SK-N-MC (cell line): ENCODE measurements around the gene GLI3.

Experiments used
- EZH2 ChIP-seq: fragments of 200-600 bp; sonication (generic); IDR thresholded peaks from one replicate; pipeline ENCODE4 v1.6.1; 2017; ENCODE audit warnings: antibody characterized with exemption
- FOXP2 ChIP-seq: optimal IDR thresholded peaks from 2 replicates; pipeline ENCODE3; 2011; ENCODE audit warnings: mild to moderate bottlenecking, moderate library complexity; ENCODE audit not compliant: insufficient read depth; ENCODE audit errors: extremely low read length, control extremely low read depth
- POLR2AphosphoS5 ChIP-seq: IDR thresholded peaks from 2 replicates; pipeline ENCODE4 v1.6.1; 2012; ENCODE audit warnings: mild to moderate bottlenecking, low read depth, low read length, borderline replicate concordance

GRCh38 chr7:42194238-42194637 lies 42.8 kb downstream of the GLI3 start:
- TF ChIP-seq EZH2, result no peak
- TF ChIP-seq POLR2AphosphoS5, result no peak
- no peak for TF ChIP-seq FOXP2
